Gastroesophageal sphincter (tissue), 3 donors: ENCODE measurements around the gene ACTN4.

Experiments used
- CTCF ChIP-seq, 4 experiments: fragments of 200-600 bp in 2 of 4; fragments of 450-650 bp in 2 of 4; sonication (generic) in 1 of 4; IDR thresholded peaks; one replicate each; pipeline ENCODE4 v1.5.1; 2017 to 2019; ENCODE audit warnings: antibody characterized with exemption in 4 of 4, mild to moderate bottlenecking in 2 of 4, moderate library complexity in 2 of 4
- POLR2A ChIP-seq, 2 donors: fragments of 450-650 bp; IDR thresholded peaks; one replicate each; pipeline ENCODE4 v1.6.1; 2017; ENCODE audit warnings: antibody characterized with exemption in 2 of 2, mild to moderate bottlenecking in 2 of 2, moderate library complexity in 1 of 2
- POLR2AphosphoS5 ChIP-seq: sonication (generic); formaldehyde crosslinking; IDR thresholded peaks from one replicate; pipeline ENCODE4 v1.6.1; 2017; ENCODE audit warnings: antibody characterized with exemption

- TF ChIP-seq CTCF (IDR thresholded peaks at IDR 0.05): no peak
- no peak for TF ChIP-seq POLR2A (IDR thresholded peaks at IDR 0.05)
- no peak for TF ChIP-seq POLR2AphosphoS5
Measured at GRCh38 chr19:38629568-38629967, 17.9 kb upstream of the ACTN4 start.
